ENCODE results near the gene DUOX1.
"Not testable (repeated sequence)": the region's sequence is repeated elsewhere in the genome, so short reads cannot be mapped to it uniquely, and the experiment has no call there.

DUOX1 gene

DNA sequence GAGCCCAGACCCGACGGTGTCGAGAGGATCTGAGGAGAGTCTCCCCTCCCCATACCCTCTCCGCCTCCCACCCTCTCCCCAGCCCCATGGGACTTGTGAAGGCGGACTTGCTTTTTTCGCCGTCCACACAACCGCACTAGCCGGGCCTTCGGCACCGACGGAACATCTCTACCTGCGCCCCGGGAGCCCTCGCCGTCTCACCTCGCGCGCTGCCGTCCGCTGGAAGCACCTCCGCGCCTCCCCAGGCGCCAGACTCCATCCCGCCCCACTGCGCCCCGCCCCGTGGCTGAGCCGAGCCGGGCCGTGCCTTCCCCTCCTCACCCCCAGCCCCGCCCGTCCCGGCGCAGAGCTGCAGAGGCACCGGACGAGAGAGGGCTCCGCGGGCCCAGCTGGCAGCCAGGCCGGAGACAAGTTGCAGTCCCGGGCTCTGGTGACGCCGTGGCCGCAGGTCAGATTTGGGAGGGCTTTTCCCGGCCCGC lies at the start of gene DUOX1, which contains the start of gene DUOXA1:
Gene DUOX1, plus strand, starts transcription at position 344 of the 479 bp plus-strand sequence. CDS start 1,973 bp downstream, outside the sequence.
Gene DUOXA1, minus strand, starts transcription at position 229 of the 479 bp plus-strand sequence. CDS start 6,865 bp downstream, outside the sequence.
- no peak for DNase-seq

DNA sequence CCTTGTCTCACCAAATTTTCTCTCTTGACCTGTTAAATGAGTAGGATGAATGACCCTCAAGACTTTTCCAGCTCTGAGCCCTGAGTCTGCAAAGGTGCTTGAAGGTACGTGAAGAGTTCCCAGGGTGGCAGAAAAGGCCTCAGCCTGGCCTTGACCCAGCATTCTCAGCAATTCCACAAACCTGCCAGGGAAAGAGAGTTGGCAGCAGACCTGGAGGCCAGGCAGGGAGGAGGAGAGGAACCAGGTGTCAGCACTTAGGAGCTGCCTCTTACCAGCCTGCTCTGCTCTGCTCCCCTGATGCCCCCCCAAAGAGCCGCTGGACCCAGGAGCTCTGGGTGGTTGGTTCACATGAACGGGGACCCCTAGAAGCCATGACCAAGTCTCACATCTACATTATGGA lies 49.2 kb upstream of the DUOX1 start:
- DNase-seq: not testable (repeated sequence)

DNA sequence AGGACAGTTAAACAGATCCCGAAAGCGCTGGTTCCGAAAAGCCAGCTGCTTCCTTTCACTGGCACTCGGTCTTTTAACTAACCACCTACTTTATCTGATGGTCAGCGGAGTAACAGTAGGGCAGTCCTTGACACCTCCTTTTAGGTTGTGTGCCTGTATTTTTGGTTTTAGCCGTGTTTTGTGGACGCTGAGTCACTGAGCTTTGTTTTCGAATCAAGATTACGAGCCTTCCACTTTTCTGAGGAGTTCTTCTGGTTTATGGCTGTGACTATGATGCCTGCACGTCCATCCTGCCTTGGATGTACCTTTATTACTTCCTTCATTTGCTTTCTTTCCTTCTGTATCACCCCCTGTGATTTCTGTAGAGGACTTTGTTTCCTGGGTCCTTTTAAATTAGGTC lies 47.4 kb upstream of the DUOX1 start:
- not testable (repeated sequence) for DNase-seq

DNA sequence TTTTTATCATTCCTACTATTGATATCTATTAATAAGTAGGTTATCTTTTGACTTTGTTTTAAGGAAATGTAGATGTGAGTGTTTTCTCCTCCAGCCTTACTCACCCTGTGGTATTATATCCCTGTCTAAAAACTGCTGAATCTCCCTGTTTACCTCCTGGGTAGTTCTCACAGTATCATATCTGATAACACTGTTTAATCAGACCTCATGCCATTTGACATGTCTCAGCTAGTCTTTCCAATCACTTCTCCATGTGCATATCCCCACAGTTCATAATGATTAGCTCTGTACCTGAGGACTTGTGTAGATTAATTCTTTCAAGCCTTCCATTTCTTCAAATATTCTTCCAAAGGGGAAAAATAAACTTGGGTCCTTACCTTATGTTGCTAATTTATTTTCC lies 46.6 kb upstream of the DUOX1 start:
- DNase-seq: no peak

DNA sequence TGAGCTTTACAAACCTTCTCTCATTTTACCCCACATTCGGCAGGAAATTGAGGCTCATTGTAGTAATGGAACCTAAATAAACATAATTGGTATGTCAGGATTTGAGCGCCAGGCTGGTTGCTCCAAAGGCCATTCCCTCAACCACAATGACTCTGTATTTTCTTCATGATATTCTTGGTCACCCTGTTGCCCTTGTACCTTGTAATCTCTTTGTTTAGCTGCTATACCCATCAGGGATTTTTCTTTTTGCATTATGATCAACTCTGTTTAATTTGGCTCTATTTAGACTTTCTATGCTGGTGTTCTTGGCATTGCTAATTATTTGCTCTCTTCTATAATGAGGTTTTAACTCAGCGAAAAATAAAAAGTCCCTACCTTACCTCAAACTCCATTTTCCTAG lies 45.6 kb upstream of the DUOX1 start:
- DNase-seq: no peak

DNA sequence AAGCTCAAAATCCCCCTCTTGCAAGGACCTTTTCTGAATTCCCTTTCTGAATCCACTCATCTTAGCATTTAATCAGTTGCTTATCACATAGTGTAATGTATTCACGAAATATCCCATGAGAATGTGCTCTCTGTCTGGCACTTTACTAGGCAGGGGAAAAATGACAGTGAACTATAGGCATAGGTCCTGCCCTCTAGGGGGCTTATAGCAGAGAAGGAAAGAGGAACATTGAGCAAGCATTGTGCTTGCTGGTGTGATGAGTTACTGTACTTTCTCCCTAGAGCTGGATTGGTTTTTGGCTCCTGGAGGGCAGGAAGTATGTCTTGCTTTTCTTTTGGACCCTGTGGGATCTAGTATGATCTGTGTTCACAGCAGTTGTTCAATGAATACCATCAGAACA lies 42.3 kb upstream of the DUOX1 start:
- no peak for DNase-seq

DNA sequence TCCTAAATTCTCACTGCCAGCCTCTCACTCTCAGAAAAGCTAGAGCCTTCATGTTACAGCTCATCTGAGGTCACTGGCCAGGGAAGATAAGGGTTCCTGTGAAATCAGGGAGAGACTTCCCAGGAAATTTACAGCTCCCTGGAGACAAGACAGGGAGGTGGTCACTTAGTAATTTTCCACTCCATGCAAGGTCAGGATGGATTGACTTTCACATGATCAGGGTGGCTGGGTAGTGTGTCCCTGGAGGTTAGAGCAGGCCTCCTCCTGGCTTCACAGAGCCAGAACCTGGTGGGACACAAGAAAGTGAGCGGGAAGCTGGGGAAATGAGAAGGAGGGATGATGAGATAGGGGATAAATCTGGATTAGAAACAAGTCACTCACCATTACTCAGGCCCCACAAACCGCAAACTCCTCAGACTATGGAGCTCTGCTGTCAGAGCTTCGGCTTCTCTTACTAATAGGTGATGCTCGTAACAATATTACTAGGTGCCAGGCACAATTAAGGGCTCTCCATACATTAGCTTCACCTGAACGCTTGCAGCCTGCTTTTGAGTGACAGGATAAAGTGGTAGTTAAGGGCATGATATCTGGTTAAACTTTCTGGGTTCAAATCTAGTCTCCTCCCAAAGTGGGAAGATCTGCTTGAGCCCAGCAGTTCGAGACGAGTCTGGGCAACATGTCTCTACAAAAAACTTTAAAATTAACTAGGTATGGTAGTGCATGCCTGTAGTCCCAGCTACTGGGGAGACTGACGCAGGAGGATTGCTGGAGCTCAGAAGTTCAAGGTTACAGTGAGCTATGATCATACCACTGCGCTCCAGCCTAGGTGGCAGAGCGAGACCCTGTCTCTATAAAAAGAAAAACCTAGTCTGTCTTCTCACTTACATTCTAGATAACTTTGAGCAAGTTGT lies 40.7 kb upstream of the DUOX1 start:
- DNase-seq: no peak

DNA sequence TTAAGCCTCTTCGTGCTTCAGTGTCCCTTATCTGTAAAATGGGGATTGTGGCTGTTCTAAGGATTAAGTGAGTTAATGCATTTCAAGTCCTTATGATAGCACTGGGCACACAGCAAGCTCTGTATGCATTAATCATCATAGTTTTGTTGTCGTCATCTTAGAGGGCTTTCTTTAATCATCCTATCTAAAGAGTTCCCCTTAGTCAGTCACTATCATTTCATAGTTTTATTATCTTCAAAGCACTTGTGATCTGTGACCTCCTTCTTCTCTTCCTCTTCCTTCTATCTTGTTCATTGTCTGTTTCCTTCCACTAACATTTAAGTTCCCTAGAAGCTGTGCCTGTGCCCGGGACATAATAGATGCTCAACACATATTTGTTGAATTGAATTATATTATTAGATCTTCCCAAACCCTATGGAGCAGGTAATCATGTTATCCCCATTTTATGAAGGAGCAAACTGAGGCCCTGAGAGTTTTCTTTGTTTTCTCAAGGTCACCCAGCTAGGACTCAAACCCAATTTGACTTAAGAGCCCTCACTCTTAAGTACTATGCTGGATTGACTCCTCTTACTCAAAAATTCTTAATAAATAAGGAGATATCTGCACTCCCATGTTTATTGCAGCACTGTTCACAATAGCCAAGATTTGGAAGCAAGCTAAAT lies 40.0 kb upstream of the DUOX1 start:
- no peak for DNase-seq

DNA sequence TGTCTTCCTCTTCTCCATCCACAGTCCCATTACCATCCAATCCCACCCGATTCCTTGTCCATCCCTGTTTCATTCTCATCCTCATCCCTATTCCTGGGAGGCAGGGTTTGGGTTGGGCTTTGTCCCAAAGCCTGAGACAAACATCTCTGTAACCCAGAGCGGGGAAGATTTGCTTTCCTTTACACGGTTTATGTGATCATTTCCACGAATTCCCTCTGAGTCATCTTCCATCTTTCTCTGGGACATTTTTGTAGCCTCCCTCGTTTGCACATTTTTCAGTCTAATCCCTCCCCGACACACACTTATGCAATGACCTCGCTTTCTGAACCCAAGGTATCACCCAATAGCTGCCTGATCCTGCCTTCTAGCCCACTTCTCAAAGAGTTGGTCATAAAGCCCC lies 38.6 kb upstream of the DUOX1 start:
- peak; percentile 41 for DNase-seq

DNA sequence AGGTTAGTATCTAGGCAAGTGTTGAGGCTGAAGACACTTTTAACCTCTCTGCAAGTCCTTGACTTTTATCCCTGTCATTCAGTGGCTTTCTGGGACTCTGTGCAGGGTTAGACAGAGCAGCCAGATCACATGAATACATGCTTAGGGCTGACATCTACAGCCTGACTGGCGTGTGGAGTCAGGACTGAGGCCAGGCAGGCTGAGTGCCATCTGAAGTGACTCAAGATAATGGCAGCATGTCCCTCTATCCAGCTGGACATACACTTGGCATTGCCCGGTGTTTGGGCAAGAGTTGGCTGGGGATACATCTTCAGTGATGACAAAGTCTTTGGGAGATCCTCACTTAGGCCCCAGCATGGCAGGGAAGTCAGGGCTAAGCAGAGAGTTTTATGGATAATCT lies 38.2 kb upstream of the DUOX1 start:
- no peak for DNase-seq

DNA sequence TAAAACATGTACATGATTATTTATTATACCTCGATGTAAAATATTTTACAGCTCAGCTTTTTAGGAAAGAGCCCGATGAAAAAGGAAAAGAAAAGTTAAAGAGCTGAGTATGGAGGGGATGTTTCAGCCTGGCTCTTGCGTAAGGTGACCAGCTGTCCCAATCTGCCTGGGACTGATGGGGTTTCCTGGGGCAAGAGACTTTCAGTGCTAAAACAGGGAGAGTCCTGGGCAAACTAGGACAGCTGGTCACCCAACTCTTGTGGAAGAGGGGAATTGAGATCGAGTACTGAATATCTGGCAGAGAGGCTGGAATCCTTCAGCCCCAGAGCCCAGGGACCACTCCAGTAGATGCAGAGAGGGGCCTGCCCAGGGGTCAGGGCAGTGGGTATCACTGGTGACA lies 36.8 kb upstream of the DUOX1 start:
- DNase-seq: no peak

DNA sequence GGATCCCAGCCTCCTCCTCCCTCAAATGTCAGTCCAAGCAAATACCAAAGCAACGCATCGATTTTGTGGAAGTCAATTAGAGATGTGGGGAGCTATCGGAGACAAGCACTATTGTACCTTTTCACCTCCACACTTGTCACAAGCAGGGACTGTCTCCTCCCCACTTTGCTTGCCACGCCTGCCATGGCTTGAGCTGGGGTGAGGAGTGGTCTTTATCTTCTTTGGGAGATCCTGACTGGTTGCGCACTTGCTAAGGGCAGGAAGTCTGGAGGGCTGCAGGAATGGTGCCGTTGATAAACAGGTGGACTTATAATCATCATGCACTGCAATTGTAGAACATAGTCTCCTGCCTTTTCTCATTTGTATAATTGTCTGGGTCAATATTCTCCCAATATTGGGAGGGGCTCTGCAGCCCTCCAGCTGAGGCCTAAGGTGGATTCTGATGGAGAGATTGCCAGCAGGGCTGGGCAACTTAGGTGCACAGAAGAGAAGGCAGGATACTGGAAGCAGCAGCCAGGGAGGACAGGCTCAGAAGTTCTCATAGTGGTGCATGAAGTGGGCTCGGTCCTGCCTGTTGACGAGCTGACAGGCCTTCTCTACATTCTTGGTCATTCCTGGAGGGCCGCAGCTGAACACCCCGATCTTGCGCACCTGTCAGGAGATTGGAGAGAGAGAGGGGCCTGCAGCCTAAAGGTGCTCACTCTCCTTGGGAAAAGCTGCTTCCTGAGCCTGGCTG lies 36.0 kb upstream of the DUOX1 start:
- no peak for DNase-seq

DNA sequence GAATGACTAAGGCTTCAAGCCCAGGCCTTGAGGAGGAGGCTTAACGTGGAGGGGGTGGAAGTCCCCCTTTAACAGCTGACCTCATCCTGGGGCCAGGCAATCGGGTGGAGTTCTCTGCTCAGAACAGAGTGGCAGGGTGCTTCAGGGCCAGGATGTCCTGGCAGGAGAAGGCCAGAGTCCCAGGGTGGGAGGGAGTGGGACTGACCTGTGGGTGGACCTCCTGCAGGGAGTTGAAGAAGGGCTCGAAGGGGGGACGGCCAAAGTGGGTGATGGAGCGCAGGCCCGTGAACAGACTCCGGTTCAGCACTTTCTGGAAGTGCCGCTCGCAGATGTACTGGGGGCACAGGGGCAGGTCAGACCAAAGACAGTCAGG lies 35.5 kb upstream of the DUOX1 start:
- no peak for DNase-seq

DNA sequence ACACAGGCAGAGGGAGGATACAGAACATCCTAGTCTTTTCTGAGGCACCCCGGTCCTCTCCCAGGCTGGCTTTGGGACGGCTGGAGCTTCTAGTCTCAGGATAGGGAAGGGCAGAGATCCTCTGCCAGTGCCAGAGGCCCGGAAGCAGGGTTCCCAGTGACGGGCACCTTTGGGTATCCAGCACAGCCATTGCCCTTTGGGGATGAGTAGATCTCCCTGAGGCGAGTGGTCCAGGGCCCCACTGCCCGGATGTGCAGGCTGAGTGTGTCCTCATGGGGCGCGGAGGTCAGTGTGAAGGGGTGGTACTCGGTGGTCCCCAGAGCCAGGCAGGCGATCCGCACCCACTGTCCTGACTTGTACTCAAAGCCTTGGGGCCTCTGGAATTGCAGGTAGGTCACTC lies 34.1 kb upstream of the DUOX1 start:
- DNase-seq: no peak

DNA sequence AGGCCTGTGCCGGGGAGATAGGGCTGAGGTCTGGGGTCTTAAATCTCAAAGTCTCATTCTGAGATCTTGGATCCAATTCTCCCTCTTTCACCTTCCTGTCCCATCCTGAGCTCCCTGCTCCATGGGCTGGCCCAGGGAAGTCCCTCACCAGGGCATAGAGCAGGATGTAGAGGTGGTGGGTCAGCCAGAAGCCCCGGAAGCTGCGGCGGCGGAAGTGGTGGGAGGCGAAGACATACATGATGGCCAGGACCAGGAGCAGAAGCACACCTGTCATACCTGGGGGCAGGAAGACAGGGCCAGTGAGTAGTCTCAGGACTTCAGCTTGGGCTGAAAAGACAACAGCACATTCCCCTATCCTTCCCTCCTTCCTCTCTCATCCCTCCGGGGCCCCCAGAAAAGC lies 32.3 kb upstream of the DUOX1 start:
- DNase-seq: no peak

DNA sequence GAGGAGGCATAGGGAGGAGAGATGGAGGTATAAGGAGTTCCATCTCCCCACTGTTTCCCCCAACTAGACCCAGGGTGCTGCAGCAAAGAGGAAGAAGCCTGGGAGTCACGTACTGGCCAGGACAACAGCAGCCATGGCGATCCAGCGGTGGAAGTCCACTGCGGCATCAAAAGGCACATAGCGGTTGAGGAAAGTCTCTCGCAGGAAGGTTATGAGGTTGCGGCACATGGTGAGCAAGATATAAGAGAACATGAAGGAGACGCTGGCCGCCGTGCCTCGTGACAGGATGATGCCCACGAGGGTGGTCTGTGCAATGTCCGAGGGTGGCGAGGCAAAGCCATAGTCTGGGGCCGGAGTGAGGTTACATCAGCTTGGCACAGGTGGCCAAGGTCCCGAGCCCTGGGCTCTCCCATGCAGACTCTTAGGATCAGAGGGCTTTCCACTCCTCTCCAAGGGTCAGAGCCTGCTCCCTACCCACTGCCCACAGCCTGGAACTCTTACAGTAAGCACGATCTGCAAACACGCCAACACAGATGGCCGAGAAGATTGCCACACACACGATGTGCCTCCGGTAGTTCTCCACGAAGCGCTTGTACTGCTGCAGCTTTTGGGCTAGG lies 30.1 kb upstream of the DUOX1 start:
- DNase-seq: no peak

DNA sequence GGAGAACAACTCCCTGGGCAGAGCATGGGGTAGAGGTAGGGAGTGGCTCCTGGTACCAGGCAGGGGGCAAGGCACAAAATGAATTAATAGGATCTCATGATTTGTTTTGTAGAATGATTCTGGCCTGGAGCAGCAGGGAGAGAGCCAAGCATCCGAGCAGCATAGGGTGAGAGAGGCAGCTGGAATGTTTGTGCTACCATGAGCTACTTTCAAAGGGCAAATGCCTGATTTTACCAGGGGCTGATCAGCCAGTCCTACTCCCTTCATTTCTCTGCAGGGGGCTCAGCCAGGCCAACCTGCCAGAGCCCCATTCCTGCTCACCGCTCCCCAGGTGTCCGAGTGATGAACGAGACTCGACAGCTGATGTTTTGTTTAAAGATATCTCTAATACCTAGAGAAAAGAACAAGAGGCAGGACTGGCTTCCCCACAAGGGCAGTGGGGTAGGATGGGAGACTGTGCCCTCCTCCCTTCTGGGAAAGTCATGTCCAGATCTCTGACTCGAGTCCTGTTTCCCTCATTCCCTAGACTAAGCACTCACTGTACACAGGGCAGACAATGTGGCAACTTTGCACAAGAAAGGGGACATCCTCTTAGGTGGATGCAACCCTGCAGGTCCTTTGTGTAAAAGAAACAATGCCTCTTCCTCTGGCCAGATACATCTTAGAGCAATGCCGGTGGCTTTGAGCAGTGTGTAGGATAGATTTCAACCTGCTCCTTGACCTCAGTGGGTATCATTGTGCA lies 28.7 kb upstream of the DUOX1 start:
- no peak for DNase-seq

DNA sequence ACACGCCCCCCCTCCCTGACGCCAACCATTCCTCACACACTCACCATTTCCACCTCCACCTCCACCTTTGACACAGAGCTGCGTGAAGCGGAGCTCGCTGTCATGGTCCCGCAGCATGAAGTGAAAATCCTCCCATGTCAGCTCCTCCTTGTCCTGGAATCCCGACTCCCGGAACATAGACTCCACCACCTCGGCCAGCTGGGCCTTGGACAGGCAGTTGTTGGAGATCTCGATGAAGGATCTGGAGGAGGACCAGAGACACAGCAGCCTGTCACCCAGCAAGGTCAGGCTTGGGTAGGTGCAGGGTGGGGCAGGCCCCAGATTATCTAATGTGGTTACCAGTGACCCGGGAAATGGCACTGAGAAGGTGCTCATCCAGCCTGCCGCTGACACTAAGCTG lies 28.0 kb upstream of the DUOX1 start:
- no peak for DNase-seq

DNA sequence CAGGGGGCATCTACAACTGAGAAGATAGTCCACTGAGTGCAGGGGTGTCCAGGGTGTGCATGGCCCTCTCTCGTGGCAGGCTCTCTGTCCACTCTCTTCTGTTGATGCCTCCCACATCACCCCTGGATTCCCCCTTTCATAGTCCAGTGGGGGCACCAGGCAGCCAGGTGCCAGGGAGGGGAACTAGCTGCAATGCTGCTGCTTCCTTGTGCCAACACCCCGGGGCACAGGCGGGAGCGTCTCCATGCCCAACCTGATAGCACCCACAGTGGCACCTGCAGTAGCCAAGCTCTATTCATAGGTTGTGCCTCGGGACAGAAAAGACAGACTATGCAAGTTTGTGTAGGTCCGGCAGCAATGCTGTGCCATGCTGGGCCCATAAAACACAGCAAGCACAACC lies 27.6 kb upstream of the DUOX1 start:
- DNase-seq: no peak

DNA sequence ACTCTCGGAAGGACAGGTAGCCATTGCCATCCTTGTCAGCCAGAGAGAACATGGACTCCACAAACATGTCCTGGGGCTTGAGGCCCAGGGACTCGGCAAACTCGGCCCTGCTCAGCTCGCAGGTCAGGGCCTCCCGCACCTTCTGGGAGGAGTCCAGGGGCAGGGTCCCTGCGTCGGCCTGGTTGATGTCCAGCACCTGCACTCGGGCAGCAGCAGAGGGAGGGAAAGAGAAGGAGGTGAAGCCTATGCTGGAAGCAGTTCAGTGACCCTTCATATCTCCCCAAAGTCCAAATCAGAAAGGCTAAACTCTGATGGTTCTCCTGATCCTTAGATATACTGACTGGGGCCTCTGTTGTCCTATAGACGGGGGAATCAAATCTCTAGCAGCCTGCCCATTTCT lies 25.6 kb upstream of the DUOX1 start:
- DNase-seq: not testable (repeated sequence)

DNA sequence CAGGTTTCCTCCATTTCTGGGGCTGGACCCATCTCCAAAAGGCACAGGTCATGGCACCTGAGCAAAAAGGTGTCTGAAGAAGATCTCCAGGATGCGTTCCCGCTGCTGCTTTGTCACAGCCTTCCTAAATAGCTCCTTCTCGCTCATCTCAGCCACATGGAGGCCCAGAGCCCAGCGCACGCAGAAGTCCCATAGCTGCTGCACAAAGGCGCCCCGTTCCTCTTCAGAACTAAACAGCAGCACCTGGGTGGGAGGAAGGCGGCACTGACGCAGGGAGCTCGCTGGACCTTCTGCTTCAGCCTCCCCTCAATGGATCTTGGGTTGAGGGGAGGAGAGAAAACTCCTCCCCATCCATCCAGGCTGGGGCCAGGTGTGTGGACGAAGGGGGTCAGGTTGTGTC lies 24.2 kb upstream of the DUOX1 start:
- DNase-seq: no peak

All from fibroblast of skin of right quadriceps (primary cell).